Motor neuron (in vitro differentiated cells): Measurements from ENCODE around the gene TMSB4X. TPM values are rescaled to one million over a fixed set of nuclear protein-coding genes. Genes with fewer than 3 reads are reported as not detected.
"Not testable (repeated sequence)": the region's sequence is repeated elsewhere in the genome, so short reads cannot be mapped to it uniquely, and the experiment has no call there.

Experiments
- ATAC-seq, 8 experiments: fragments of 200-7000 bp; cut with Tn5 transposase; replicated peaks in 6 of 8; 2 replicates each; pipeline ENCODE4 v1.8.0; 2021; ENCODE audit warnings: mild to moderate bottlenecking in 8 of 8, moderate library complexity in 8 of 8
- H3K27ac ChIP-seq, 2 donors: fragments of 250-450 bp; sonication (Bioruptor Pico); 2 replicates each; pipeline ENCODE4 v1.9.0; 2021; ENCODE audit warnings: antibody characterized with exemption in 2 of 2, mild to moderate bottlenecking in 2 of 2, moderate library complexity in 1 of 2
- H3K4me1 ChIP-seq, 2 donors: fragments of 250-450 bp; sonication (Bioruptor Pico); replicated peaks in 1 of 2; 2 replicates each; pipeline ENCODE4 v1.6.1; 2021; ENCODE audit warnings: antibody characterized with exemption in 2 of 2, mild to moderate bottlenecking in 2 of 2, moderate library complexity in 1 of 2
- H3K4me3 ChIP-seq, 5 donors: fragments of 250-450 bp; sonication (Bioruptor Pico); 2 replicates each; pipeline ENCODE4 v1.9.0; 2021; ENCODE audit warnings: antibody characterized with exemption in 5 of 5, mild to moderate bottlenecking in 5 of 5, moderate library complexity in 4 of 5
- WGBS, 10 experiments: fragments of 450-650 bp; shearing (Covaris generic); methylation state at CpG; one replicate each; pipeline ENCODE4 v1.0.0; 2022; 5-methylcytosine and 5-hydroxymethylcytosine counted together
- in situ Hi-C, 9 experiments: fragments of 400-800 bp; cut with MboI; loops; one replicate each; pipeline ENCODE4 v1.15.0; 2021; ENCODE audit warnings: low sequenced_read_pairs in 9 of 9, low pct_unique_long_range_greater_than_20kb in 2 of 9; ENCODE audit not compliant: unreplicated experiment in 9 of 9
- total RNA-seq, 8 experiments: library from RNA; unstranded; fragments of 300-600 nt; gene quantifications; 2 replicates each; pipeline versions ENCODE4 v1.2.3 to v1.2.4, GENCODE V29; 2022

Gene TMSB4X
- total RNA-seq: 1,000 to 10,000 TPM; 2,326 to 8,210 (median 4,514) TPM

GRCh38 chrX:12974796-12975669, at the start of gene TMSB4X:
TMSB4X (plus strand) TSS chrX:12975110.
- WGBS, 10 experiments: 0 to 9% (median 0%) methylated on average over 1 to 6 of the region's 60 CpGs; no CpG with 5 or more reads in 7 of the 10 experiments
- H3K27ac ChIP-seq: peak within 1 kb of the TSS; percentile 96 to 98
- peak; percentile 52 to 83 (median 77) for ATAC-seq
- peak within 1 kb of the TSS; percentile 70 to 99 (median 90) for H3K4me3 ChIP-seq
- in situ Hi-C loops: loop anchor here in 6 of 9 experiments (25.0 kb wide), 1 partner anchor 512 kb away; no protein-coding TSS in a partner anchor
- H3K4me1 ChIP-seq: peaks cover 29 to 30% of the 10 kb centered on the region in 2 donors

GRCh38 chrX:12929701-12930100, 45.2 kb upstream of the TMSB4X start:
- in situ Hi-C loops: no loop called here

GRCh38 chrX:12930150-12930549, 44.8 kb upstream of the TMSB4X start:
- in situ Hi-C loops: no loop called here
- H3K27ac ChIP-seq: no peak overlapping the region
- H3K4me1 ChIP-seq: no peaks in the 10 kb centered on the region
- WGBS, 10 experiments: 10 to 92% methylated on average over 2 of the region's 2 CpGs; no CpG with 5 or more reads in 8 of the 10 experiments
- no peak overlapping the region for H3K4me3 ChIP-seq
- ATAC-seq: no peak

More at GRCh38 chrX:12929701-12930100, 45.2 kb upstream of the TMSB4X start:
- 0 to 80% (median 41%) methylated on average over 1 to 4 of the region's 4 CpGs; no CpG with 5 or more reads in 6 of the 10 experiments for WGBS, 10 experiments
- Histone ChIP-seq H3K4me1 (no peaks in the 10 kb centered on the region), H3K4me3 (no peak overlapping the region), H3K27ac (no peak overlapping the region)
- peak in 2 of 8 experiments; percentile 72 to 95 for ATAC-seq

- Histone ChIP-seq H3K4me3 (no peak overlapping the region), H3K27ac (no peak overlapping the region), H3K4me1 (no peaks in the 10 kb centered on the region)
- in situ Hi-C loops: no loop called here
- peak in 3 of 8 experiments; percentile 73 to 92 (median 79) for ATAC-seq
- WGBS, 10 experiments: 40 to 80% (median 57%) methylated on average over 1 of the region's 1 CpG; no CpG with 5 or more reads in 7 of the 10 experiments
Measured at GRCh38 chrX:12932244-12932643, 42.7 kb upstream of the TMSB4X start.

- no peak overlapping the region for H3K4me3 ChIP-seq
- peak in 3 of 8 experiments; percentile 58 to 93 (median 69) for ATAC-seq
- in situ Hi-C loops: no loop called here
- no peaks in the 10 kb centered on the region for H3K4me1 ChIP-seq
- H3K27ac ChIP-seq: no peak overlapping the region
- 20 to 91% (median 67%) methylated on average over 3 to 5 of the region's 5 CpGs; no CpG with 5 or more reads in 6 of the 10 experiments for WGBS, 10 experiments
Measured at GRCh38 chrX:12934850-12935249, 40.1 kb upstream of the TMSB4X start.

GRCh38 chrX:12936947-12937346, 38.0 kb upstream of the TMSB4X start:
- Histone ChIP-seq H3K4me1 (no peaks in the 10 kb centered on the region), H3K27ac (no peak overlapping the region), H3K4me3 (no peak overlapping the region)
- WGBS, 10 experiments: 83 to 86% methylated on average over 1 of the region's 1 CpG; no CpG with 5 or more reads in 8 of the 10 experiments
- no peak for ATAC-seq
- in situ Hi-C loops: no loop called here

- ATAC-seq, H3K4me1 ChIP-seq, H3K4me3 ChIP-seq, H3K27ac ChIP-seq, in situ Hi-C loops: not testable (repeated sequence)
- WGBS, 10 experiments: 20 to 70% methylated on average over 1 to 2 of the region's 9 CpGs; no CpG with 5 or more reads in 8 of the 10 experiments
Measured at GRCh38 chrX:12940471-12940870, 34.4 kb upstream of the TMSB4X start.

- not testable (repeated sequence) for H3K4me1 ChIP-seq, H3K27ac ChIP-seq
Measured at GRCh38 chrX:12943592-12943991, 31.3 kb upstream of the TMSB4X start.

GRCh38 chrX:12944452-12944851, 30.5 kb upstream of the TMSB4X start:
- ATAC-seq, H3K27ac ChIP-seq, in situ Hi-C loops, H3K4me1 ChIP-seq, H3K4me3 ChIP-seq: not testable (repeated sequence)
- 80 to 83% methylated on average over 1 of the region's 4 CpGs; no CpG with 5 or more reads in 8 of the 10 experiments for WGBS, 10 experiments

More at GRCh38 chrX:12943592-12943991, 31.3 kb upstream of the TMSB4X start:
- WGBS, 10 experiments: no CpG with 5 or more reads among the region's 6 CpGs
- H3K4me3 ChIP-seq, in situ Hi-C loops, ATAC-seq: not testable (repeated sequence)

GRCh38 chrX:12945494-12945893, 29.4 kb upstream of the TMSB4X start:
- in situ Hi-C loops: no loop called here
- no peak for ATAC-seq
- no peak overlapping the region for H3K4me3 ChIP-seq
- H3K27ac ChIP-seq: no peak overlapping the region
- WGBS, 10 experiments: 35 to 100% (median 93%) methylated on average over 1 to 4 of the region's 4 CpGs; no CpG with 5 or more reads in 3 of the 10 experiments
- peaks cover 17 to 19% of the 10 kb centered on the region in 2 donors for H3K4me1 ChIP-seq

GRCh38 chrX:12946406-12946805, 28.5 kb upstream of the TMSB4X start:
- in situ Hi-C loops: no loop called here

GRCh38 chrX:12946838-12947544, 27.9 kb upstream of the TMSB4X start:
- Histone ChIP-seq H3K27ac (no peak overlapping the region), H3K4me1 (peaks cover 17 to 19% of the 10 kb centered on the region in 2 donors), H3K4me3 (no peak overlapping the region)
- in situ Hi-C loops: no loop called here
- WGBS, 10 experiments: 51 to 94% methylated on average over 2 to 3 of the region's 5 CpGs; no CpG with 5 or more reads in 8 of the 10 experiments
- ATAC-seq: peak; percentile 18 to 77 (median 41)

More at GRCh38 chrX:12946406-12946805, 28.5 kb upstream of the TMSB4X start:
- Histone ChIP-seq H3K27ac (no peak overlapping the region), H3K4me1 (peaks cover 17 to 19% of the 10 kb centered on the region in 2 donors), H3K4me3 (no peak overlapping the region)
- ATAC-seq: peak in 2 of 8 experiments; percentile 8 to 10
- 0 to 80% (median 66%) methylated on average over 1 to 3 of the region's 4 CpGs; no CpG with 5 or more reads in 5 of the 10 experiments for WGBS, 10 experiments
